HepG2 (cell line): ENCODE data around the gene PRKAR1B. TPM values are rescaled to one million over a fixed set of nuclear protein-coding genes. Genes with fewer than 3 reads are reported as not detected.

Source experiments
- ATAC-seq: fragments of 200-7000 bp; cut with Tn5 transposase; 3 replicates; pipeline ENCODE4 v1.9.1; 2020; ENCODE audit warnings: mild to moderate bottlenecking, moderate library complexity
- BruUV-seq: library from RNA; stranded (reverse); fragments of 400-500 nt; replicated peaks from 2 replicates; lab custom pipeline; 2021; lab: Mats Ljungman, UMichigan
- CTCF ChIA-PET: fragments of 300-600 bp; formaldehyde crosslinking; extraction: SDS; loops from one replicate; lab custom pipeline; 2021; ENCODE audit warnings: low total read pairs, inconsistent platforms, low intra/inter-chr PET ratio; lab: Yijun Ruan, JAX
- POLR2A ChIA-PET: fragments of 350-600 bp; sonication (Branson Sonifier 250); formaldehyde crosslinking; loops from one replicate; lab custom pipeline; 2020; ENCODE audit warnings: antibody characterized with exemption, inconsistent platforms; lab: Yijun Ruan, JAX
- DNase-seq: peaks from one replicate; pipeline ENCODE4 v3.0.0-alpha.2; 2015; ENCODE audit warnings: low spot score
- FAIRE-seq: peaks from 3 replicates; lab custom pipeline; 2011; peaks lifted over from hg19 to GRCh38; lab: Jason Lieb, UNC
- H2AFZ ChIP-seq: one replicate; pipeline ENCODE4 v1.6.1; 2011; ENCODE audit warnings: low read length, inconsistent platforms
- H3K27ac ChIP-seq: fragments of 300-600 bp; 3 replicates; pipeline ENCODE4 v1.8.0; 2011; ENCODE audit warnings: mixed run types, mild to moderate bottlenecking, mixed read lengths, low read length, inconsistent platforms; ENCODE audit not compliant: insufficient read depth; ENCODE audit errors: extremely low read length
- H3K27me3 ChIP-seq, 2 experiments: fragments of 200-600 bp in 1 of 2; 2 replicates in 1 of 2; 3 replicates in 1 of 2; pipeline versions ENCODE4 v1.6.0 to v1.8.0; 2011; ENCODE audit warnings: low read length in 2 of 2, mild to moderate bottlenecking in 2 of 2, moderate library complexity in 2 of 2, inconsistent platforms in 1 of 2; ENCODE audit not compliant: insufficient read depth in 2 of 2, control insufficient read depth in 1 of 2
- H3K36me3 ChIP-seq, 2 experiments: fragments of 200-600 bp in 1 of 2; replicated peaks in 1 of 2; 2 replicates in 1 of 2; 3 replicates in 1 of 2; pipeline versions ENCODE4 v1.5.1 to v1.8.0; 2011; ENCODE audit warnings: low read length in 2 of 2, inconsistent platforms in 1 of 2; ENCODE audit not compliant: insufficient read depth in 2 of 2, control insufficient read depth in 1 of 2
- H3K4me1 ChIP-seq: 2 replicates; pipeline ENCODE4 v1.5.1; 2012; ENCODE audit warnings: low read length, inconsistent platforms; ENCODE audit not compliant: insufficient read depth
- H3K4me2 ChIP-seq: 2 replicates; pipeline ENCODE4 v1.6.0; 2011; ENCODE audit warnings: low read depth, low read length, inconsistent platforms
- H3K4me3 ChIP-seq, 3 experiments: fragments of 200-600 bp in 1 of 3; sonication (generic), shearing (Covaris generic) in 1 of 3; replicated peaks in 1 of 3; 2 replicates each; pipeline ENCODE4 v1.5.1; 2011 to 2016; ENCODE audit warnings: low read length in 3 of 3, inconsistent platforms in 2 of 3, low read depth in 2 of 3, mild to moderate bottlenecking in 2 of 3, control low read depth in 1 of 3, mixed read lengths in 1 of 3; ENCODE audit not compliant: insufficient read depth in 1 of 3
- H3K79me2 ChIP-seq: one replicate; pipeline ENCODE4 v1.6.1; 2011; ENCODE audit warnings: low read length, inconsistent platforms; ENCODE audit not compliant: insufficient read depth
- H3K9ac ChIP-seq: 2 replicates; pipeline ENCODE4 v1.6.0; 2011; ENCODE audit warnings: mild to moderate bottlenecking, low read depth, low read length, inconsistent platforms; ENCODE audit not compliant: insufficient read depth
- H3K9me3 ChIP-seq: 2 replicates; pipeline ENCODE4 v1.5.1; 2012; ENCODE audit warnings: mild to moderate bottlenecking, low read length
- H4K20me1 ChIP-seq: 2 replicates; pipeline ENCODE4 v1.6.0; 2011; ENCODE audit warnings: inconsistent platforms, mild to moderate bottlenecking, low read length, moderate library complexity; ENCODE audit not compliant: insufficient read depth
- HMG20B ChIP-seq: conservative IDR thresholded peaks from 2 replicates; pipeline ENCODE4 v1.6.1; 2016; ENCODE audit warnings: missing genetic modification reagents, missing compliant biosample characterization
- HNRNPLL ChIP-seq: fragments of 200-400 bp; formaldehyde crosslinking; IDR thresholded peaks from 2 replicates; pipeline ENCODE4 v1.6.1; 2017; ENCODE audit warnings: mild to moderate bottlenecking, low read depth, low read length; ENCODE audit not compliant: poor library complexity, severe bottlenecking
- ZNF446 ChIP-seq: sonication (generic); formaldehyde crosslinking; IDR thresholded peaks from 2 replicates; pipeline ENCODE4 v1.5.0; 2020; ENCODE audit warnings: mild to moderate bottlenecking, missing genetic modification reagents
- WGBS: methylation state at CpG from one replicate; pipeline ENCODE4 v1.1.6; 2017; ENCODE audit warnings: low lambda C conversion rate; 5-methylcytosine and 5-hydroxymethylcytosine counted together
- in situ Hi-C: cut with HindIII; loops from 2 replicates; pipeline ENCODE4 v1.10.0; 2017; ENCODE audit warnings: low pct_unique_long_range_greater_than_20kb; ENCODE audit not compliant: extremely low pct_ligation_motif_present
- intact Hi-C: fragments of 100-400 bp; cut with micrococcal nuclease; formaldehyde crosslinking; loops from one replicate; pipeline ENCODE4 v1.10.0; 2022; ENCODE audit not compliant: unreplicated experiment
- polyA plus RNA-seq, 8 experiments: library from polyadenylated mRNA; depleted of rRNA in 3 of 8; stranded (reverse) in 7 of 8; unstranded in 1 of 8; fragments of >200 nt; fragmentation: Illumina TruSeq in 4 of 8; extraction: Trizol in 4 of 8; gene quantifications; 2 replicates each; pipeline versions ENCODE4 v1.2.1 to v1.2.3, GENCODE V29; 2011 to 2016; ENCODE audit warnings: low read depth in 4 of 8, missing spikeins in 1 of 8, mixed read lengths in 1 of 8; ENCODE audit not compliant: insufficient read depth in 1 of 8
- total RNA-seq, 5 experiments: library from RNA; depleted of rRNA; stranded (reverse); fragments of >200 nt; fragmentation: Illumina TruSeq; extraction: Trizol; gene quantifications; 2 replicates each; pipeline ENCODE4 v1.2.3, GENCODE V29; 2016; ENCODE audit warnings: low read depth in 1 of 5
- TF ChIP-seq, protein P1 (sequence below): sonication (generic); formaldehyde crosslinking; IDR thresholded peaks from 2 replicates; pipeline ENCODE4 v1.5.1; 2020; ENCODE audit warnings: mild to moderate bottlenecking, missing genetic modification reagents

PRKAR1B gene
- total and polyA plus RNA-seq, 2 of the 13 experiments (the other 11 are each of a cell fraction or from before 2014, with no cell fraction given), result 7.9 to 28.2 TPM

DNA sequence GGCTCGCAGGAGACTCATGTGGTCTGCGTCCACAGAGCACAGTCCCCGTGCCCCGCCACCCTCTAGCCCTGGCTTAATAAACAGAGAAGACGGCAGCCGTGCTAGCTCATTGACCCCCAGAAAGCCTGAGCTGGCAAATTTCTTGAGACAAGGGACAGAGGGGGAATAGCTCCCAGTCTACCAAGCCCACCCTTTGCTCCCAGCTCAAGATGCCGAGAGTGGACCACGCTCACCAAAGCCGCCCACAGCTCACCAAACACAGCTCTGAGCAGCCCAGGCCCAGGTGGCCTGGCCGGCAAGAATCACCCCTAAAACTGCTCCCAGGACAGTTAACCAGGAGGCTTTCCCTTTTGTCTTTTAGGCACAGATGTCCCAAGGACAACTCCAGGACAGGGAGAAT lies 212.8 kb downstream of the PRKAR1B start:
- no peak overlapping the region for H3K9ac ChIP-seq
- FAIRE-seq, result no peak

More for the DNA sequence above, 212.8 kb downstream of the PRKAR1B start:
- WGBS, result 67% methylated on average over 8 of the region's 10 CpGs
- no peak for ATAC-seq
- no TSS peak for BruUV-seq
- ChIA-PET POLR2A (interaction anchor here (0.8 to 1.4 kb wide), 2 partner anchors 11 to 34 kb away, joined by 3 read pairs; no protein-coding TSS in a partner anchor), CTCF (no interaction called here)
- TF ChIP-seq HMG20B (no peak), HNRNPLL (no peak), ZNF446 (CRISPR knock-in tag) (no peak)
- TF ChIP-seq, protein P1, sequence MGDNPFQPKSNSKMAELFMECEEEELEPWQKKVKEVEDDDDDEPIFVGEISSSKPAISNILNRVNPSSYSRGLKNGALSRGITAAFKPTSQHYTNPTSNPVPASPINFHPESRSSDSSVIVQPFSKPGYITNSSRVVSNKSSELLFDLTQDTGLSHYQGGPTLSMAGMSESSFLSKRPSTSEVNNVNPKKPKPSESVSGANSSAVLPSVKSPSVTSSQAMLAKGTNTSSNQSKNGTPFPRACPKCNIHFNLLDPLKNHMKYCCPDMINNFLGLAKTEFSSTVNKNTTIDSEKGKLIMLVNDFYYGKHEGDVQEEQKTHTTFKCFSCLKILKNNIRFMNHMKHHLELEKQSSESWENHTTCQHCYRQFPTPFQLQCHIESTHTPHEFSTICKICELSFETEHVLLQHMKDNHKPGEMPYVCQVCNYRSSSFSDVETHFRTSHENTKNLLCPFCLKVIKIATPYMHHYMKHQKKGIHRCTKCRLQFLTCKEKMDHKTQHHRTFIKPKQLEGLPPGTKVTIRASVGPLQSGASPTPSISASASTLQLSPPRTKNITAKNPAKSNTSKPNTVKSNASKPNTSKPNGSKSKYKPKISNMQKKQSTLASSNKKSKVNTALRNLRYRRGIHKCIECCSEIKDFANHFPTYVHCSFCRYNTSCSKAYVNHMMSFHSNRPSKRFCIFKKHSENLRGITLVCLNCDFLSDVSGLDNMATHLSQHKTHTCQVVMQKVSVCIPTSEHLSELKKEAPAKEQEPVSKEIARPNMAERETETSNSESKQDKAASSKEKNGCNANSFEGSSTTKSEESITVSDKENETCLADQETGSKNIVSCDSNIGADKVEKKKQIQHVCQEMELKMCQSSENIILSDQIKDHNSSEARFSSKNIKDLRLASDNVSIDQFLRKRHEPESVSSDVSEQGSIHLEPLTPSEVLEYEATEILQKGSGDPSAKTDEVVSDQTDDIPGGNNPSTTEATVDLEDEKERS, result no peak
- TF ChIP-seq, all 625 proteins: peak for 0
- Histone ChIP-seq H2AFZ (no peak overlapping the region), H3K9me3 (no peaks in the 10 kb centered on the region), H3K27ac (no peak overlapping the region), H3K4me3 (no peak overlapping the region), H3K4me2 (no peak overlapping the region), H3K36me3 (no peaks in the 10 kb centered on the region), H3K4me1 (no peaks in the 10 kb centered on the region), H3K27me3 (peaks cover 0 to 23% of the 10 kb centered on the region in 2 experiments; a peak in 4 of 5 replicates), H4K20me1 (no peaks in the 10 kb centered on the region), H3K79me2 (peaks cover 2% of the 10 kb centered on the region)
- in situ Hi-C loops (no loop called here), intact Hi-C loops (no loop called here)
- no peak for DNase-seq
